Stomach (tissue), 4 donors: ENCODE results near the gene MATN1.

Experiments
- EP300 ChIP-seq: sonication (generic); formaldehyde crosslinking; IDR thresholded peaks from one replicate; pipeline ENCODE4 v1.6.1; 2017; ENCODE audit warnings: antibody characterized with exemption
- POLR2A ChIP-seq, 4 donors: fragments of 450-650 bp; IDR thresholded peaks; one replicate each; pipeline ENCODE4 v1.6.1; 2016; ENCODE audit warnings: antibody characterized with exemption in 4 of 4, control low read depth in 2 of 4, mild to moderate bottlenecking in 1 of 4, moderate library complexity in 1 of 4
- POLR2AphosphoS5 ChIP-seq, 3 donors: sonication (generic); formaldehyde crosslinking; IDR thresholded peaks; one replicate each; pipeline ENCODE4 v1.6.1; 2016; ENCODE audit warnings: antibody characterized with exemption in 3 of 3
- TF ChIP-seq, protein P1 (sequence below), 7 experiments: fragments of 450-650 bp in 4 of 7; fragments of 200-600 bp in 3 of 7; sonication (generic) in 3 of 7; IDR thresholded peaks; one replicate each; pipeline ENCODE4 v1.5.1; 2016 to 2019; ENCODE audit warnings: antibody characterized with exemption in 7 of 7, control low read depth in 2 of 7, mild to moderate bottlenecking in 1 of 7

DNA sequence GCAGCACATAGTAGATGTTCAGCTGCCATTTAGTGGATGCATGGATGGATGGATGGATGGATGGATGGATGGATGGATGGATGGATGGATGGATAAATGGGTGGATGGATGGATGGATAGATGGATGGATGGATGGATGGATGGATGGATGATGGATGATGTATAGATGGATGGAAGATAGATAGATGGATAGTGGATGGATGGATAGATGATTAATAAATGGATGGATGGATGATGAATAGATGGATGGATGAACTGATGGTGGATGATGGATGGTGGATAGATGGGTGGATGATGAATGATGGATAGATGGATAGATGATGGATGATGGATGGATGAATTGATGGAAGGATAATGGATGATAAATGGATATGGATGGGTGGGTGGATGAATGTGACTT lies 20.6 kb downstream of the MATN1 start:
- TF ChIP-seq, protein P1, sequence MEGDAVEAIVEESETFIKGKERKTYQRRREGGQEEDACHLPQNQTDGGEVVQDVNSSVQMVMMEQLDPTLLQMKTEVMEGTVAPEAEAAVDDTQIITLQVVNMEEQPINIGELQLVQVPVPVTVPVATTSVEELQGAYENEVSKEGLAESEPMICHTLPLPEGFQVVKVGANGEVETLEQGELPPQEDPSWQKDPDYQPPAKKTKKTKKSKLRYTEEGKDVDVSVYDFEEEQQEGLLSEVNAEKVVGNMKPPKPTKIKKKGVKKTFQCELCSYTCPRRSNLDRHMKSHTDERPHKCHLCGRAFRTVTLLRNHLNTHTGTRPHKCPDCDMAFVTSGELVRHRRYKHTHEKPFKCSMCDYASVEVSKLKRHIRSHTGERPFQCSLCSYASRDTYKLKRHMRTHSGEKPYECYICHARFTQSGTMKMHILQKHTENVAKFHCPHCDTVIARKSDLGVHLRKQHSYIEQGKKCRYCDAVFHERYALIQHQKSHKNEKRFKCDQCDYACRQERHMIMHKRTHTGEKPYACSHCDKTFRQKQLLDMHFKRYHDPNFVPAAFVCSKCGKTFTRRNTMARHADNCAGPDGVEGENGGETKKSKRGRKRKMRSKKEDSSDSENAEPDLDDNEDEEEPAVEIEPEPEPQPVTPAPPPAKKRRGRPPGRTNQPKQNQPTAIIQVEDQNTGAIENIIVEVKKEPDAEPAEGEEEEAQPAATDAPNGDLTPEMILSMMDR (IDR thresholded peaks at IDR 0.05): no peak
- TF ChIP-seq POLR2A (IDR thresholded peaks at IDR 0.05) (no peak), POLR2AphosphoS5 (IDR thresholded peaks at IDR 0.05) (no peak), EP300 (no peak)
